C4-2B (cell line): Measurements from ENCODE around the gene ZNF37A.

Experiments
- ZFX ChIP-seq: fragments of 450-650 bp; IDR thresholded peaks from 2 replicates; pipeline ENCODE4 v1.6.1; 2017
- TF ChIP-seq, protein P1 (sequence below): fragments of 450-650 bp; conservative IDR thresholded peaks from 2 replicates; pipeline ENCODE4 v1.5.1; 2017; ENCODE audit warnings: mild to moderate bottlenecking

DNA sequence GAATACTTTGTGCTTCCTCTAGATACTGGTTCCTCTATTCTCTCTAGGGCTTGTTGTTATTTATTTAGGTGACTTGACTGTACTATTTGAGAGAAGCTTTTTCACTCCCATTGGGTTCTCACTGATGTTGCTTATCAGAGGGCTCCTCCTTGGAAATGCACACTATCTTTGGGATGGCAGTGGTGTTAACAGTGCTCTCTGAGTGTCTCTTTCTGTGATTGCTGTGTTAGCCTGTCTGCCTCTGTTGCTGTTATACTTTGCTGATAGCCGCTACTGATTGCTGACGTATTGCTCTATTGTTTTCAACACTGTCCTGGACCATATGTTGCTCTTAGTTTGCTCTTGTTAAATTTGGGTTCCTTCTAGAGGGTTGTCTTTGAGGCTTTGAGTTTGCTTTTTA lies 49.0 kb upstream of the ZNF37A start:
- TF ChIP-seq, protein P1, sequence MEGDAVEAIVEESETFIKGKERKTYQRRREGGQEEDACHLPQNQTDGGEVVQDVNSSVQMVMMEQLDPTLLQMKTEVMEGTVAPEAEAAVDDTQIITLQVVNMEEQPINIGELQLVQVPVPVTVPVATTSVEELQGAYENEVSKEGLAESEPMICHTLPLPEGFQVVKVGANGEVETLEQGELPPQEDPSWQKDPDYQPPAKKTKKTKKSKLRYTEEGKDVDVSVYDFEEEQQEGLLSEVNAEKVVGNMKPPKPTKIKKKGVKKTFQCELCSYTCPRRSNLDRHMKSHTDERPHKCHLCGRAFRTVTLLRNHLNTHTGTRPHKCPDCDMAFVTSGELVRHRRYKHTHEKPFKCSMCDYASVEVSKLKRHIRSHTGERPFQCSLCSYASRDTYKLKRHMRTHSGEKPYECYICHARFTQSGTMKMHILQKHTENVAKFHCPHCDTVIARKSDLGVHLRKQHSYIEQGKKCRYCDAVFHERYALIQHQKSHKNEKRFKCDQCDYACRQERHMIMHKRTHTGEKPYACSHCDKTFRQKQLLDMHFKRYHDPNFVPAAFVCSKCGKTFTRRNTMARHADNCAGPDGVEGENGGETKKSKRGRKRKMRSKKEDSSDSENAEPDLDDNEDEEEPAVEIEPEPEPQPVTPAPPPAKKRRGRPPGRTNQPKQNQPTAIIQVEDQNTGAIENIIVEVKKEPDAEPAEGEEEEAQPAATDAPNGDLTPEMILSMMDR: no peak
- TF ChIP-seq ZFX: no peak
